Measurements from ENCODE around the gene MBNL2. TPM values are rescaled to one million over a fixed set of nuclear protein-coding genes. Genes with fewer than 3 reads are reported as not detected.

Gene MBNL2
- total RNA-seq, 1 experiment from 2014 or later: 17.8 TPM

- no peaks in the 10 kb centered on the region for H3K9me3 ChIP-seq (ENCODE audit: low read length)
- H3K4me2 ChIP-seq (ENCODE audit: low read length): no peak overlapping the region
- H3K4me3 ChIP-seq (ENCODE audit: low read length): no peak overlapping the region
- no peak overlapping the region for H3K27ac ChIP-seq (ENCODE audit: low read length)
- no peaks in the 10 kb centered on the region; the same call in 1 of the 2 replicates for H3K36me3 ChIP-seq (ENCODE audit: low read depth, low read length)
- intact Hi-C loops (cut with micrococcal nuclease): no loop called here
- TF ChIP-seq EZH2phosphoT487 (IDR thresholded peaks at IDR 0.05; ENCODE audit: borderline replicate concordance, low read length) (no peak), EZH2 (IDR thresholded peaks at IDR 0.05; ENCODE audit: low read length, unreplicated experiment) (no peak)
- TF ChIP-seq, protein P1, sequence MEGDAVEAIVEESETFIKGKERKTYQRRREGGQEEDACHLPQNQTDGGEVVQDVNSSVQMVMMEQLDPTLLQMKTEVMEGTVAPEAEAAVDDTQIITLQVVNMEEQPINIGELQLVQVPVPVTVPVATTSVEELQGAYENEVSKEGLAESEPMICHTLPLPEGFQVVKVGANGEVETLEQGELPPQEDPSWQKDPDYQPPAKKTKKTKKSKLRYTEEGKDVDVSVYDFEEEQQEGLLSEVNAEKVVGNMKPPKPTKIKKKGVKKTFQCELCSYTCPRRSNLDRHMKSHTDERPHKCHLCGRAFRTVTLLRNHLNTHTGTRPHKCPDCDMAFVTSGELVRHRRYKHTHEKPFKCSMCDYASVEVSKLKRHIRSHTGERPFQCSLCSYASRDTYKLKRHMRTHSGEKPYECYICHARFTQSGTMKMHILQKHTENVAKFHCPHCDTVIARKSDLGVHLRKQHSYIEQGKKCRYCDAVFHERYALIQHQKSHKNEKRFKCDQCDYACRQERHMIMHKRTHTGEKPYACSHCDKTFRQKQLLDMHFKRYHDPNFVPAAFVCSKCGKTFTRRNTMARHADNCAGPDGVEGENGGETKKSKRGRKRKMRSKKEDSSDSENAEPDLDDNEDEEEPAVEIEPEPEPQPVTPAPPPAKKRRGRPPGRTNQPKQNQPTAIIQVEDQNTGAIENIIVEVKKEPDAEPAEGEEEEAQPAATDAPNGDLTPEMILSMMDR (conservative IDR thresholded peaks at IDR 0.05; ENCODE audit: low read depth, low read length): no peak
- no peak overlapping the region for H3K9ac ChIP-seq (ENCODE audit: low read length)
- no peak for ATAC-seq
- peaks cover 5% of the 10 kb centered on the region; the same call in 1 of the 2 replicates for H3K4me1 ChIP-seq (ENCODE audit: insufficient read depth, low read length)
- H3K27me3 ChIP-seq (ENCODE audit: low read length): no peaks in the 10 kb centered on the region
- H3F3A ChIP-seq (ENCODE audit: low read length, unreplicated experiment): no peaks in the 10 kb centered on the region
- H2AFZ ChIP-seq (ENCODE audit: low read length): no peak overlapping the region
- POLR2A ChIA-PET (ENCODE audit: unreplicated experiment): no interaction called here
- no peak for DNase-seq
- H4K20me1 ChIP-seq (ENCODE audit: low read length): no peaks in the 10 kb centered on the region
- H3K79me2 ChIP-seq (ENCODE audit: low read length): no peaks in the 10 kb centered on the region
- no TSS peak for BruUV-seq (replicated peaks)
- CTCF ChIA-PET: no interaction called here
- no peaks in the 10 kb centered on the region for H3K9me2 ChIP-seq (replicated peaks; ENCODE audit: low read length)
Measured at GRCh38 chr13:97346561-97347254, 124.6 kb downstream of the MBNL2 start.

DNA sequence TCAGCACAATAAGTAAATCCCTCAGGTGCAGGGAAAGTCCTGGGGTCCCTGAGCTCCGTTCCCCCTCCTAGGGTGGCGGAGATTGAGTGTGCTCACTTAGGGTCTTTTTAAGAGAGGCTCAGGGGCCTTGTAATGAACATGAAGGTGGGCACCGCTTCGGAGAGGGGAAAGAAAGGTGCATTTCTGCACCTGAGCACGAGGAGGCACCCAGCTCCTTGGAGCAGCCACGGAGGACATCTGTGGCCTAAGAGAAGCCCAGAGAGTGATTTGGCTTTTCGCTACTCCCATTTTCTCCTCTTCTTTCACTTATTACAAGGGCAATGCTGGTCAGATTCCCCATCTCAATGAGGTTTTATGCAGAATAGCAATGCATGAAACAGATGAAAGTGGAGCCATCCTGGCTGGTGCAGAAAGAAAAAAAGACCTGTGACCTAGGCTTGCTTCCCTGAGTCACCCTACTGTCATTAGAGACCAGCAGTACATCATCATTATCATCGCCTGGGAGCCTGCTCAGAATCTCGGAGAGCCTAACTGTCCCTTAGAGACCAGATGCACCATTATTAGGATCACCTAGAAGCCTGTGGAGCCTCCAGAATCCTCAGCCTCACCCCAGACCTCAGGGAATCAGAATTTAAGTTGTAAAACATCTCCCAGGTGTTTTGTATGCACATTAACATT lies 125.3 kb downstream of the MBNL2 start:
- no peaks in the 10 kb centered on the region for H3K79me2 ChIP-seq (ENCODE audit: low read length)
- peaks cover 3% of the 10 kb centered on the region; the same call in 1 of the 2 replicates for H3K4me1 ChIP-seq (ENCODE audit: insufficient read depth, low read length)
- H3K4me3 ChIP-seq (ENCODE audit: low read length): no peak overlapping the region
- no peaks in the 10 kb centered on the region for H3K9me3 ChIP-seq (ENCODE audit: low read length)
- ChIA-PET POLR2A (ENCODE audit: unreplicated experiment) (no interaction called here), CTCF (no interaction called here)
- no peak overlapping the region for H3K9ac ChIP-seq (ENCODE audit: low read length)
- no peaks in the 10 kb centered on the region for H3F3A ChIP-seq (ENCODE audit: low read length, unreplicated experiment)
- no peak overlapping the region for H3K27ac ChIP-seq (ENCODE audit: low read length)
- ATAC-seq: no peak
- H4K20me1 ChIP-seq (ENCODE audit: low read length): no peaks in the 10 kb centered on the region
- H3K4me2 ChIP-seq (ENCODE audit: low read length): no peak overlapping the region
- TF ChIP-seq EZH2 (IDR thresholded peaks at IDR 0.05; ENCODE audit: low read length, unreplicated experiment) (no peak), EZH2phosphoT487 (IDR thresholded peaks at IDR 0.05; ENCODE audit: borderline replicate concordance, low read length) (no peak)
- TF ChIP-seq, protein P1 (conservative IDR thresholded peaks at IDR 0.05; ENCODE audit: low read depth, low read length): no peak
- no peak for DNase-seq
- no peaks in the 10 kb centered on the region for H3K27me3 ChIP-seq (ENCODE audit: low read length)
- intact Hi-C loops (cut with micrococcal nuclease): no loop called here
- no TSS peak for BruUV-seq (replicated peaks)
- H2AFZ ChIP-seq (ENCODE audit: low read length): no peak overlapping the region
- H3K9me2 ChIP-seq (replicated peaks; ENCODE audit: low read length): no peaks in the 10 kb centered on the region
- no peaks in the 10 kb centered on the region; the same call in 1 of the 2 replicates for H3K36me3 ChIP-seq (ENCODE audit: low read depth, low read length)

Data from PC-3 (cell line).